ENCODE results near the gene A4GALT.
"Not testable (repeated sequence)": the region's sequence is repeated elsewhere in the genome, so short reads cannot be mapped to it uniquely, and the experiment has no call there.

A4GALT gene

GRCh38 chr22:42684462-42685195, 36.0 kb downstream of the A4GALT start:
- in situ Hi-C loops (cut with MboI; ENCODE audit: low sequenced_read_pairs) = no loop called here

GRCh38 chr22:42683578-42684283, 36.9 kb downstream of the A4GALT start:
- in situ Hi-C loops (cut with MboI; ENCODE audit: low sequenced_read_pairs) = no loop called here

DNA sequence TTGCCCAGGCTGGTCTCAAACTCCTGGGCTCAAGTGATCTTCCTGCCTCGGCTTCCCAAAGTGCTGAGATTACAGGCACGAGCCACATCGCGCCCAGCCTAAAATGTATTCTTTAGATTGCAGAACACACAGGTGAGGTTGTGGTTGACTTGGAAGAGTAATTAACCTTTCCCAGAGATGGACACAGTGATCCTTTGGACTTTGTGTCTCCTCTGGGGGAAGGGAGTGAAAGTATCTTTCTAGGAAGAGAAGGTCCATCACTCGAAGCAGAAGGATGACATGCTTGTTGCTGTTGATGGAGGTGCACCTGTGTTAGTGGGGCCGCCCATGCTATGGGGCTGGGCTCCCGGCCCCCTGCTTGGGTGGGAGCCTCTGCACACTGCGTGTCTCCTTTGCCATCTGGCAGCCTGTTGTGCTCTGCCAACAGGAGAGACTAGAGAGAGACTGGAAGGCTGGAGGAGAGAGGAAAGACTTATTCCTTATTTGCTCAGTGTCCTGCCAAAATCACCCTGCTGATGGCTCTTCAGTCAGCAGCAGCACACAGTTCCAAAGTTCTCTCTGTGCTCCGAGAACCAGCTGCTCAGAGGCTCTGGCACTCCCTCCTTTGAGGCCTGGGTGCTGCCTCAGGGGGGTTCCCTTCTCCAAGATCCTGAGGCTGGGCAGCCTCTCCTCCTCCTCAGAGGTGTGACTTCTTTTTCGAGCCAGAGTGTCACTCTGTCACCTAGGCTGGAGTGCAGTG, 38.4 kb downstream of the A4GALT start:
- in situ Hi-C loops (cut with MboI; ENCODE audit: low sequenced_read_pairs) = no loop called here

- in situ Hi-C loops (cut with MboI; ENCODE audit: low sequenced_read_pairs) = no loop called here
These were observed 40.0 kb downstream of the A4GALT start for GRCh38 chr22:42680648-42681047.

- in situ Hi-C loops (cut with MboI; ENCODE audit: low sequenced_read_pairs) = no loop called here
These were observed 41.0 kb downstream of the A4GALT start for GRCh38 chr22:42679691-42680090.

GRCh38 chr22:42678894-42679293, 41.8 kb downstream of the A4GALT start:
- in situ Hi-C loops (cut with MboI; ENCODE audit: low sequenced_read_pairs) = no loop called here

DNA sequence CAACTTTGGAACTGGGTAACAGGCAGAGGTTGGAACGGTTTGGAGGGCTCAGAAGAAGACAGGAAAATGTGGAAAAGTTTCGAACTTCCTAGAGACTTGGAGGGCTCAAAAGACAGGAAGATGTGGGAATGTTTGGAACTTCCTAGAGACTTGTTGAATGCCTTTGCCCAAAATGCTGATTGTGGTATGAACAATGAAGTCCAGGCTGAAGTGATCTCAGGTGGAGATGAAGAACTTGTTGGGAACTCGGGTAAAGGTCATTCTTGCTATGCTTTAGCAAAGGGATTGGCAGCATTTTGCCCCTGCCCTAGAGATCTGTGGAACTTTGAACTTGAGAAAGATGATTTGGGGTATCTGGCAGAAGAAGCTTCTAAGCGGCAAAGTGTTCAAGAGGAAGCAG, 42.7 kb downstream of the A4GALT start:
- in situ Hi-C loops (cut with MboI; ENCODE audit: low sequenced_read_pairs) = not testable (repeated sequence)

GRCh38 chr22:42676059-42676607, 44.5 kb downstream of the A4GALT start:
- in situ Hi-C loops (cut with MboI; ENCODE audit: low sequenced_read_pairs) = no loop called here

DNA sequence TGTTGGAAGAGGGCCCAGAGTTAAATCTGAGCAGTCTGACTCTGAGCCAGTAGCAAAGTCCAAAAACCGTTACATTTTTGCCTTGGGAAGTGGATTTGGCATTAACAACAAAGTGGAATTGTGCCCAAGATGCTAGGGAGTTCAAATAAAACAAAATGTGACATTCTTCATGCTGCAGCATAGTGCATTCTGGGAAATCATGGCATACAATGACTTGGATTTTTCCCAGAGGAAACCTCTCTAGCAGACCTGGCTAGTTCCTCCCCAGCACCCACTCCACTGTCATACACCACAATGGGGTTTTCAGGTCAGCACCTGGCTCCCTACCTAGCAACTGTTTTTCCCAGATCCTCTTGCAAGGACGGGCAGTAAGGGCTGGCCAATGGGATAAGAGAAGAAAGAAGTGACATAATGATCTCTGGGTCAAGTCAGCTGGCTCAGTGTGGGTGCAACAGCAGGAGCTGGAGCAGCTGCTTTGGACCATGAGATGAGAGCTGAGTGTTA, 46.7 kb downstream of the A4GALT start:
- in situ Hi-C loops (cut with MboI; ENCODE audit: low sequenced_read_pairs) = loop anchor here (25.0 kb wide), 1 partner anchor 388 kb away; no protein-coding TSS in a partner anchor

GRCh38 chr22:42673071-42673470, 47.6 kb downstream of the A4GALT start:
- in situ Hi-C loops (cut with MboI; ENCODE audit: low sequenced_read_pairs) = loop anchor here (25.0 kb wide), 1 partner anchor 389 kb away; no protein-coding TSS in a partner anchor

- in situ Hi-C loops (cut with MboI; ENCODE audit: low sequenced_read_pairs) = loop anchor here (25.0 kb wide), 1 partner anchor 391 kb away; no protein-coding TSS in a partner anchor
These were observed 49.6 kb downstream of the A4GALT start for GRCh38 chr22:42670921-42671709.

DNA sequence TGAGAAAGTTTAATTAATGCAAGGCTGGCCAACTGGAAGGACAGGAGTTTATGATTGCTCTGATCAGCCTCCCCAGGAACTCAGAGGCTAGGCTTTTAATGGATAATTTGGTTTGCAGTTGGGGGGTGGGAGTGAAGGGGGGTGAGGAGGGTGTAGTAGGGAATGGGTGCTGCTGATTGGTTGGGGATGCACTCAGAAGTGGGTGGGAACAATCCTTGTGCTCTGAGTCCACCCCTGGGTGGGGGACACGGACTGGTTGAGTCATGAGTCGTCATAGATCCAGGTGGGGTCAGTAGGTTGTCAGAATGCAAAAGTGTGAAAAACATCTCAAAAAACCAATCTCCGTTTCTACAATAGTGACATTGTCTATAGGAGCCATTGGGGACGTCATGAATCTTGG, 50.6 kb downstream of the A4GALT start:
- in situ Hi-C loops (cut with MboI; ENCODE audit: low sequenced_read_pairs) = loop anchor here (25.0 kb wide), 1 partner anchor 392 kb away; no protein-coding TSS in a partner anchor

- in situ Hi-C loops (cut with MboI; ENCODE audit: low sequenced_read_pairs) = loop anchor here (25.0 kb wide), 1 partner anchor 396 kb away; no protein-coding TSS in a partner anchor
These were observed 54.3 kb downstream of the A4GALT start for GRCh38 chr22:42666393-42666792.

- in situ Hi-C loops (cut with MboI; ENCODE audit: low sequenced_read_pairs) = loop anchor here (25.0 kb wide), 1 partner anchor 397 kb away; no protein-coding TSS in a partner anchor
These were observed 55.5 kb downstream of the A4GALT start for GRCh38 chr22:42664976-42665831.

- in situ Hi-C loops (cut with MboI; ENCODE audit: low sequenced_read_pairs) = loop anchor here (25.0 kb wide), 1 partner anchor 400 kb away; no protein-coding TSS in a partner anchor
These were observed 58.5 kb downstream of the A4GALT start for GRCh38 chr22:42661985-42662831.

DNA sequence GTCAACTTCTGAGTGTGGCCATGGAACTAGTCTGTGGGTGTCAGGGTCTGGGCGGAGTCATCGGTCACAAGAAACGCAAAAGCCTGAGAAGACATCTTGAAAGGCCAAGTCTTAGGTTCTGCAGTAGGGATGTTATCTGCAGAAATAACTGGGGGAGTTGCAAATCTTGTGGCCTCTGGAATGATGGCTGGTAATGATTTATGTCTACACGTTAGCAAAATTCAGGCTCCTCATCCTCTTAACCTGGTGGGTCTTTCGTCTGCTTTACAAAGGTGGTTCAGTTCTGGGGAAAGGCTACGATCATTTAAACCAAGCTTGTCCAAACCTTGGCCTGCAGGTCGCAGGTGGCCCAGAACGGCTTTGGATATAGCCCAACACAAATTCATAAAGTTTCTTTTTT, 64.1 kb downstream of the A4GALT start:
- in situ Hi-C loops (cut with MboI; ENCODE audit: low sequenced_read_pairs) = loop anchor here (25.0 kb wide), 1 partner anchor 406 kb away; no protein-coding TSS in a partner anchor

DNA sequence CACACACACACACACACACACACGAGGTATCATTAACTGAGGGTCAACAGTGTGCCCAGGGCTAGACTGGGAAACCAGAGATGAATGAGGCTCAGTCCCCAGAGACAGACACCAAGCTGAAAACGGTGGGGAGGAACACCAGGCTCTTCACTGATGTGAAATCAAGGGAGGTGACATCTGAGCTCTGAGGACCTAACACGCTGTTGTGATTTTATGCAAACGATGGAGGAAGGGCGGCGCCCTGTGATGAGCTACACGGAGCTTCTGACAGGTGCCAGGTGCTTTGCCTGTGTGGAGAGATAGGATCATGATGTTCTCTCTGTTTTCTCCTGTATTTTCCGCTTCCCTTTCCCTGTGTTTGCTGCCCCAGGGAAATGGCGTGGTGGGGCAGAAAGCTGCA, 65.0 kb downstream of the A4GALT start:
- in situ Hi-C loops (cut with MboI; ENCODE audit: low sequenced_read_pairs) = loop anchor here (25.0 kb wide), 1 partner anchor 407 kb away; no protein-coding TSS in a partner anchor

All from HL-60/S4 treated with phorbol 12-myristate 13-acetate at 8.2 ng/mL for 4 days and 3 days (cell line).